ENCODE data around the gene ITGB5.
"Not testable (repeated sequence)": the region's sequence is repeated elsewhere in the genome, so short reads cannot be mapped to it uniquely, and the experiment has no call there.

Gene ITGB5

GRCh38 chr3:124829178-124829818 is 57.9 kb downstream of the ITGB5 start:
- no peak for TF ChIP-seq CTCF (IDR thresholded peaks at IDR 0.05; ENCODE audit: extremely low read depth, insufficient read depth, missing control alignments)
- in situ Hi-C loops (cut with MboI; ENCODE audit: low pct_unique_long_range_greater_than_20kb, low sequenced_read_pairs, unreplicated experiment): no loop called here
- no peak for DNase-seq (ENCODE audit: low spot score)

- in situ Hi-C loops (cut with MboI; ENCODE audit: low pct_unique_long_range_greater_than_20kb, low sequenced_read_pairs, unreplicated experiment): not testable (repeated sequence)
These were observed 59.5 kb downstream of the ITGB5 start for GRCh38 chr3:124827476-124828206.

GRCh38 chr3:124826703-124827102 is 60.5 kb downstream of the ITGB5 start:
- in situ Hi-C loops (cut with MboI; ENCODE audit: low pct_unique_long_range_greater_than_20kb, low sequenced_read_pairs, unreplicated experiment): no loop called here
- no peak for TF ChIP-seq CTCF (IDR thresholded peaks at IDR 0.05; ENCODE audit: extremely low read depth, insufficient read depth, missing control alignments)
- DNase-seq (ENCODE audit: low spot score): no peak

More at GRCh38 chr3:124827476-124828206, 59.5 kb downstream of the ITGB5 start:
- not testable (repeated sequence) for DNase-seq (ENCODE audit: low spot score)

GRCh38 chr3:124824286-124824915 is 62.8 kb downstream of the ITGB5 start:
- no peak for TF ChIP-seq CTCF (IDR thresholded peaks at IDR 0.05; ENCODE audit: extremely low read depth, insufficient read depth, missing control alignments)
- in situ Hi-C loops (cut with MboI; ENCODE audit: low pct_unique_long_range_greater_than_20kb, low sequenced_read_pairs, unreplicated experiment): no loop called here
- DNase-seq (ENCODE audit: low spot score): no peak

GRCh38 chr3:124823648-124824047 is 63.5 kb downstream of the ITGB5 start:
- no peak for TF ChIP-seq CTCF (IDR thresholded peaks at IDR 0.05; ENCODE audit: extremely low read depth, insufficient read depth, missing control alignments)
- in situ Hi-C loops (cut with MboI; ENCODE audit: low pct_unique_long_range_greater_than_20kb, low sequenced_read_pairs, unreplicated experiment): no loop called here
- no peak for DNase-seq (ENCODE audit: low spot score)

GRCh38 chr3:124823206-124823605 is 64.0 kb downstream of the ITGB5 start:
- no peak for TF ChIP-seq CTCF (IDR thresholded peaks at IDR 0.05; ENCODE audit: extremely low read depth, insufficient read depth, missing control alignments)
- in situ Hi-C loops (cut with MboI; ENCODE audit: low pct_unique_long_range_greater_than_20kb, low sequenced_read_pairs, unreplicated experiment): no loop called here

GRCh38 chr3:124821356-124821755 is 65.8 kb downstream of the ITGB5 start:
- no peak for TF ChIP-seq CTCF (IDR thresholded peaks at IDR 0.05; ENCODE audit: extremely low read depth, insufficient read depth, missing control alignments)
- DNase-seq (ENCODE audit: low spot score): no peak
- in situ Hi-C loops (cut with MboI; ENCODE audit: low pct_unique_long_range_greater_than_20kb, low sequenced_read_pairs, unreplicated experiment): no loop called here

More at GRCh38 chr3:124823206-124823605, 64.0 kb downstream of the ITGB5 start:
- DNase-seq (ENCODE audit: low spot score): no peak
